Neural cell (in vitro differentiated cells): Measurements from ENCODE around the gene IFRD2. TPM values are rescaled to one million over a fixed set of nuclear protein-coding genes. Genes with fewer than 3 reads are reported as not detected.

Experiments used
- H2AFZ ChIP-seq: fragments of 200-600, 300-800 bp; sonication (generic), shearing (Covaris generic); 2 replicates; pipeline ENCODE4 v1.6.0; 2014; ENCODE audit warnings: low read depth, mild to moderate bottlenecking, antibody characterized with exemption, low read length, moderate library complexity
- H3F3A ChIP-seq: fragments of 200-600 bp; shearing (Covaris generic); 2 replicates; pipeline ENCODE4 v1.6.1; 2016; ENCODE audit warnings: mild to moderate bottlenecking, moderate library complexity, mixed read lengths, antibody characterized with exemption, low read length; ENCODE audit not compliant: insufficient read depth, poor library complexity, severe bottlenecking
- H3K27ac ChIP-seq: fragments of 200-600, 300-800 bp; sonication (generic), shearing (Covaris generic); 2 replicates; pipeline ENCODE4 v1.5.1; 2014; ENCODE audit warnings: mild to moderate bottlenecking, low read length, moderate library complexity
- H3K27me3 ChIP-seq: fragments of 300-800, 200-600 bp; sonication (generic), shearing (Covaris generic); 2 replicates; pipeline ENCODE4 v1.6.0; 2014; ENCODE audit warnings: mild to moderate bottlenecking, low read depth, low read length, moderate library complexity; ENCODE audit not compliant: insufficient read depth
- H3K36me3 ChIP-seq: fragments of 300-800, 200-600 bp; sonication (generic), shearing (Covaris generic); 2 replicates; pipeline ENCODE4 v1.5.1; 2014; ENCODE audit warnings: mild to moderate bottlenecking, antibody characterized with exemption, low read length, moderate library complexity; ENCODE audit not compliant: insufficient read depth
- H3K4me2 ChIP-seq: fragments of 300-800, 200-600 bp; sonication (generic), shearing (Covaris generic); 2 replicates; pipeline ENCODE4 v1.6.0; 2014; ENCODE audit warnings: mild to moderate bottlenecking, low read length
- H3K4me3 ChIP-seq: fragments of 300-800, 200-600 bp; sonication (generic), shearing (Covaris generic); 2 replicates; pipeline ENCODE4 v1.5.1; 2014; ENCODE audit warnings: mild to moderate bottlenecking, low read length, moderate library complexity
- H3K79me2 ChIP-seq: fragments of 200-600 bp; shearing (Covaris generic); replicated peaks from 2 replicates; pipeline ENCODE4 v1.6.0; 2014; ENCODE audit warnings: mild to moderate bottlenecking, low read length, moderate library complexity; ENCODE audit not compliant: insufficient read depth
- H3K9ac ChIP-seq: fragments of 300-800, 200-600 bp; sonication (generic), shearing (Covaris generic); 2 replicates; pipeline ENCODE4 v1.6.1; 2016; ENCODE audit warnings: mild to moderate bottlenecking, low read length, mixed read lengths
- H3K9me2 ChIP-seq: fragments of 200-600 bp; shearing (Covaris generic); 2 replicates; pipeline ENCODE4 v1.6.1; 2016; ENCODE audit warnings: mild to moderate bottlenecking, low read length, mixed read lengths; ENCODE audit not compliant: insufficient read depth
- H3K9me3 ChIP-seq: fragments of 200-600, 300-800 bp; sonication (generic), shearing (Covaris generic); 2 replicates; pipeline ENCODE4 v1.6.1; 2016; ENCODE audit warnings: mild to moderate bottlenecking, mixed run types, low read length, moderate library complexity, mixed read lengths
- H4K20me1 ChIP-seq: fragments of 200-600 bp; shearing (Covaris generic); 2 replicates; pipeline ENCODE4 v1.6.1; 2016; ENCODE audit warnings: mild to moderate bottlenecking, mixed run types; ENCODE audit not compliant: insufficient read depth
- EP300 ChIP-seq: fragments of 450-650 bp; conservative IDR thresholded peaks from 2 replicates; pipeline ENCODE4 v1.6.1; 2014; ENCODE audit warnings: antibody characterized with exemption, mild to moderate bottlenecking, moderate library complexity; ENCODE audit not compliant: poor library complexity, severe bottlenecking
- EZH2 ChIP-seq: fragments of 200-600, 300-800 bp; shearing (Covaris generic), sonication (generic); IDR thresholded peaks from 2 replicates; pipeline ENCODE4 v1.6.1; 2014; ENCODE audit warnings: antibody characterized with exemption, low read length, borderline replicate concordance, mild to moderate bottlenecking; ENCODE audit not compliant: insufficient read depth, poor library complexity, severe bottlenecking
- MXI1 ChIP-seq: fragments of 450-650 bp; conservative IDR thresholded peaks from 2 replicates; pipeline ENCODE4 v1.6.1; 2014; ENCODE audit warnings: antibody characterized with exemption, mild to moderate bottlenecking; ENCODE audit not compliant: poor library complexity, severe bottlenecking
- POLR2AphosphoS5 ChIP-seq: IDR thresholded peaks from 2 replicates; pipeline ENCODE4 v1.6.1; 2012
- RAD21 ChIP-seq: fragments of 450-650 bp; conservative IDR thresholded peaks from 2 replicates; pipeline ENCODE4 v1.6.1; 2014; ENCODE audit warnings: antibody characterized with exemption, mild to moderate bottlenecking, moderate library complexity
- SMC3 ChIP-seq: fragments of 450-650 bp; conservative IDR thresholded peaks from 2 replicates; pipeline ENCODE4 v1.6.1; 2014; ENCODE audit warnings: antibody characterized with exemption, mild to moderate bottlenecking, moderate library complexity; ENCODE audit not compliant: poor library complexity
- TAF1 ChIP-seq: IDR thresholded peaks from 2 replicates; pipeline ENCODE4 v1.6.1; 2012; ENCODE audit warnings: low read depth
- polyA plus RNA-seq: library from polyadenylated mRNA; depleted of rRNA; stranded (reverse); fragments of >200 nt; gene quantifications from 2 replicates; pipeline ENCODE4 v1.2.3, GENCODE V29; 2014
- TF ChIP-seq, protein P1 (sequence below): IDR thresholded peaks from 2 replicates; pipeline ENCODE4 v1.6.1; 2012; ENCODE audit warnings: borderline replicate concordance
- TF ChIP-seq, protein P2 (sequence below): fragments of 450-650 bp; IDR thresholded peaks from 2 replicates; pipeline ENCODE4 v1.5.1; 2014; ENCODE audit warnings: antibody characterized with exemption, mild to moderate bottlenecking, moderate library complexity; ENCODE audit not compliant: poor library complexity, severe bottlenecking

The IFRD2 gene
- polyA plus RNA-seq, 1 donor from 2014 or later = 41.8 TPM

DNA sequence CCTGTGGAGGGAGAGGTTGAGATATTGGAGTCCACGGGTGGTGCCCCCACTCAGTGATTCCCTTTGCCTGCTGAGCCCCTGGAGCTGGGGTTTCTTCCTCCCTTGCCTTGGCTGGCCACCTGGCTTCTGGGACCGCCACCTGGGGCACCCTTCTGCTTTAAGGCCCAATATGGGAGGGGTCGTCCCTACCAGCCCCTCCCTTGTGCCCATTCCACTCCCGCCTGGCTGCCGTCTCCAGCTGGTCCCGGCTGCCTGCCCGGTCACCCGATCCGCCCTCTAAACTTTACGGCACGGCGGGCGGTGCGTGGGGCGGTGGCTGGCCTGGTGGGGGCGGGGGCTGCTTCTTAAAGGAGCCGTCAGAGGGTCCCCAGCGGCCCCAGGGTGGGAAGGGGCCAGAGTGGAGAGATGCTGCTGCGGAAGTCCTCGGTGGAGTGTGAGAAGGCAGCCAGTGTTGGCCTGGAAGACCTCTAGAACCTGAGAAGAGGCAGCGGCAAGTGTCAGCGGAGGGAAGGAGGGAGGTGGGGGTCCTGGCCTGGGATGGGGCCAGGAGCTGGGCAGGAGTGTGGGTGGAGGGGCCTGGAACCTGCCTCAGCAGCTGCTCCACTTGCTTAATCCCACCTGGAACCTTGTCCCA, 24.8 kb downstream of the IFRD2 start:
- no peak overlapping the region for H3K9ac ChIP-seq
- H3K36me3 ChIP-seq = no peaks in the 10 kb centered on the region
- no peak overlapping the region for H3K4me3 ChIP-seq
- no peaks in the 10 kb centered on the region for H3K9me3 ChIP-seq
- no peaks in the 10 kb centered on the region for H3K9me2 ChIP-seq
- H3K27me3 ChIP-seq = no peaks in the 10 kb centered on the region
- no peaks in the 10 kb centered on the region for H4K20me1 ChIP-seq
- TF ChIP-seq TAF1 (no peak), RAD21 (no peak), EZH2 (no peak), MXI1 (no peak), POLR2AphosphoS5 (no peak), SMC3 (no peak), EP300 (no peak)
- TF ChIP-seq, protein P1, sequence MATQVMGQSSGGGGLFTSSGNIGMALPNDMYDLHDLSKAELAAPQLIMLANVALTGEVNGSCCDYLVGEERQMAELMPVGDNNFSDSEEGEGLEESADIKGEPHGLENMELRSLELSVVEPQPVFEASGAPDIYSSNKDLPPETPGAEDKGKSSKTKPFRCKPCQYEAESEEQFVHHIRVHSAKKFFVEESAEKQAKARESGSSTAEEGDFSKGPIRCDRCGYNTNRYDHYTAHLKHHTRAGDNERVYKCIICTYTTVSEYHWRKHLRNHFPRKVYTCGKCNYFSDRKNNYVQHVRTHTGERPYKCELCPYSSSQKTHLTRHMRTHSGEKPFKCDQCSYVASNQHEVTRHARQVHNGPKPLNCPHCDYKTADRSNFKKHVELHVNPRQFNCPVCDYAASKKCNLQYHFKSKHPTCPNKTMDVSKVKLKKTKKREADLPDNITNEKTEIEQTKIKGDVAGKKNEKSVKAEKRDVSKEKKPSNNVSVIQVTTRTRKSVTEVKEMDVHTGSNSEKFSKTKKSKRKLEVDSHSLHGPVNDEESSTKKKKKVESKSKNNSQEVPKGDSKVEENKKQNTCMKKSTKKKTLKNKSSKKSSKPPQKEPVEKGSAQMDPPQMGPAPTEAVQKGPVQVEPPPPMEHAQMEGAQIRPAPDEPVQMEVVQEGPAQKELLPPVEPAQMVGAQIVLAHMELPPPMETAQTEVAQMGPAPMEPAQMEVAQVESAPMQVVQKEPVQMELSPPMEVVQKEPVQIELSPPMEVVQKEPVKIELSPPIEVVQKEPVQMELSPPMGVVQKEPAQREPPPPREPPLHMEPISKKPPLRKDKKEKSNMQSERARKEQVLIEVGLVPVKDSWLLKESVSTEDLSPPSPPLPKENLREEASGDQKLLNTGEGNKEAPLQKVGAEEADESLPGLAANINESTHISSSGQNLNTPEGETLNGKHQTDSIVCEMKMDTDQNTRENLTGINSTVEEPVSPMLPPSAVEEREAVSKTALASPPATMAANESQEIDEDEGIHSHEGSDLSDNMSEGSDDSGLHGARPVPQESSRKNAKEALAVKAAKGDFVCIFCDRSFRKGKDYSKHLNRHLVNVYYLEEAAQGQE = no peak
- TF ChIP-seq, protein P2, sequence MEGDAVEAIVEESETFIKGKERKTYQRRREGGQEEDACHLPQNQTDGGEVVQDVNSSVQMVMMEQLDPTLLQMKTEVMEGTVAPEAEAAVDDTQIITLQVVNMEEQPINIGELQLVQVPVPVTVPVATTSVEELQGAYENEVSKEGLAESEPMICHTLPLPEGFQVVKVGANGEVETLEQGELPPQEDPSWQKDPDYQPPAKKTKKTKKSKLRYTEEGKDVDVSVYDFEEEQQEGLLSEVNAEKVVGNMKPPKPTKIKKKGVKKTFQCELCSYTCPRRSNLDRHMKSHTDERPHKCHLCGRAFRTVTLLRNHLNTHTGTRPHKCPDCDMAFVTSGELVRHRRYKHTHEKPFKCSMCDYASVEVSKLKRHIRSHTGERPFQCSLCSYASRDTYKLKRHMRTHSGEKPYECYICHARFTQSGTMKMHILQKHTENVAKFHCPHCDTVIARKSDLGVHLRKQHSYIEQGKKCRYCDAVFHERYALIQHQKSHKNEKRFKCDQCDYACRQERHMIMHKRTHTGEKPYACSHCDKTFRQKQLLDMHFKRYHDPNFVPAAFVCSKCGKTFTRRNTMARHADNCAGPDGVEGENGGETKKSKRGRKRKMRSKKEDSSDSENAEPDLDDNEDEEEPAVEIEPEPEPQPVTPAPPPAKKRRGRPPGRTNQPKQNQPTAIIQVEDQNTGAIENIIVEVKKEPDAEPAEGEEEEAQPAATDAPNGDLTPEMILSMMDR = no peak
- no peaks in the 10 kb centered on the region for H3K79me2 ChIP-seq
- H3K27ac ChIP-seq = no peak overlapping the region
- H3F3A ChIP-seq = no peaks in the 10 kb centered on the region
- no peak overlapping the region for H3K4me2 ChIP-seq
- no peak overlapping the region for H2AFZ ChIP-seq

DNA sequence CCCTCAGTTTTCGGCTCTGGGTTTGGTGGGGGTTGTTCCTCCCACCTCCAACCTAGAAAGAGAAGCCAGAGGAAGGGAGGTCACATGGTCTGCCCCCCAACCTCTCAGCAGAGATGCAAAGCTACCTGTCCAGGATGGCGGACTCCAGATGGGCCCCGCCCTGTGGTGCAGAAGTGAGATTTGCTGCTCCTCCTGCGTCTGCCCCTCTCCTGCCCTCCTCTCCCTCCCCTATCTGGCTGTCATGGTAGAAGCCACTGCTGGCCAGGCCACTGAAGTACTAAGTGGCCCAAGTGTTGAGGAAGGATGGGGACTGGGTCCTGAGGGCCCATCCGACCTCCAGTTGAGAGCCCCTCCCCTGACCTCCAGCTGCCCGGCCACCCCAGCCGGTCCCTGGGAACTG, 25.4 kb downstream of the IFRD2 start:
- no peaks in the 10 kb centered on the region for H3F3A ChIP-seq

More for the DNA sequence above, 25.4 kb downstream of the IFRD2 start:
- Histone ChIP-seq H4K20me1 (no peaks in the 10 kb centered on the region), H3K9me3 (no peaks in the 10 kb centered on the region), H2AFZ (no peak overlapping the region), H3K79me2 (no peaks in the 10 kb centered on the region), H3K27me3 (no peaks in the 10 kb centered on the region), H3K27ac (no peak overlapping the region), H3K36me3 (no peaks in the 10 kb centered on the region), H3K4me2 (no peak overlapping the region), H3K4me3 (no peak overlapping the region), H3K9me2 (no peaks in the 10 kb centered on the region), H3K9ac (no peak overlapping the region)
- TF ChIP-seq POLR2AphosphoS5 (no peak), EZH2 (no peak), RAD21 (no peak), MXI1 (no peak), TAF1 (no peak), SMC3 (no peak)
